HG03175 (cell line): ENCODE data around the gene UQCRC1.
A peak's percentile ranks its signal among the peaks of the same experiment; 100 is the strongest.

Experiments used
- ATAC-seq: cut with Tn5 transposase; IDR thresholded peaks from one replicate; pipeline ENCODE4 v1.9.1; 2021; ENCODE audit warnings: mild to moderate bottlenecking, moderate library complexity; ENCODE audit not compliant: unreplicated experiment

Gene UQCRC1

GRCh38 chr3:48609088-48610005 is at the start of gene UQCRC1:
UQCRC1 (minus strand) TSS chr3:48609646; CDS start chr3:48609620, 26 bp downstream.
- peak; percentile 99 for ATAC-seq

- ATAC-seq, result no peak
Measured at GRCh38 chr3:48656841-48657281, 47.4 kb upstream of the UQCRC1 start.

- peak; percentile 74 for ATAC-seq
Measured at GRCh38 chr3:48656061-48656840, 46.8 kb upstream of the UQCRC1 start.

- no peak for ATAC-seq
Measured at GRCh38 chr3:48655606-48656005, 46.2 kb upstream of the UQCRC1 start.

- ATAC-seq, result no peak
Measured at GRCh38 chr3:48655063-48655462, 45.6 kb upstream of the UQCRC1 start.

GRCh38 chr3:48652923-48653715 is 43.7 kb upstream of the UQCRC1 start:
- ATAC-seq, result no peak

- no peak for ATAC-seq
Measured at GRCh38 chr3:48651771-48652170, 42.3 kb upstream of the UQCRC1 start.

- ATAC-seq, result no peak
Measured at GRCh38 chr3:48650723-48651122, 41.3 kb upstream of the UQCRC1 start.

- no peak for ATAC-seq
Measured at GRCh38 chr3:48648188-48648850, 38.9 kb upstream of the UQCRC1 start.

GRCh38 chr3:48647714-48648113 is 38.3 kb upstream of the UQCRC1 start:
- no peak for ATAC-seq

- no peak for ATAC-seq
Measured at GRCh38 chr3:48644898-48645760, 35.7 kb upstream of the UQCRC1 start.

GRCh38 chr3:48642605-48643004 is 33.2 kb upstream of the UQCRC1 start:
- no peak for ATAC-seq

- ATAC-seq, result no peak
Measured at GRCh38 chr3:48641396-48641795, 31.9 kb upstream of the UQCRC1 start.

GRCh38 chr3:48639944-48640606 is 30.6 kb upstream of the UQCRC1 start:
- no peak for ATAC-seq

GRCh38 chr3:48637305-48637704 is 27.9 kb upstream of the UQCRC1 start:
- ATAC-seq, result no peak

GRCh38 chr3:48636149-48636655 is 26.8 kb upstream of the UQCRC1 start:
- no peak for ATAC-seq

- ATAC-seq, result peak; percentile 90
Measured at GRCh38 chr3:48635222-48636021, 26.0 kb upstream of the UQCRC1 start, which contains the start of gene SLC26A6. SLC26A6 (minus strand) TSS chr3:48635461; CDS start chr3:48635393, 68 bp downstream.
